ENCODE data around the gene SRC.

SRC gene

DNA sequence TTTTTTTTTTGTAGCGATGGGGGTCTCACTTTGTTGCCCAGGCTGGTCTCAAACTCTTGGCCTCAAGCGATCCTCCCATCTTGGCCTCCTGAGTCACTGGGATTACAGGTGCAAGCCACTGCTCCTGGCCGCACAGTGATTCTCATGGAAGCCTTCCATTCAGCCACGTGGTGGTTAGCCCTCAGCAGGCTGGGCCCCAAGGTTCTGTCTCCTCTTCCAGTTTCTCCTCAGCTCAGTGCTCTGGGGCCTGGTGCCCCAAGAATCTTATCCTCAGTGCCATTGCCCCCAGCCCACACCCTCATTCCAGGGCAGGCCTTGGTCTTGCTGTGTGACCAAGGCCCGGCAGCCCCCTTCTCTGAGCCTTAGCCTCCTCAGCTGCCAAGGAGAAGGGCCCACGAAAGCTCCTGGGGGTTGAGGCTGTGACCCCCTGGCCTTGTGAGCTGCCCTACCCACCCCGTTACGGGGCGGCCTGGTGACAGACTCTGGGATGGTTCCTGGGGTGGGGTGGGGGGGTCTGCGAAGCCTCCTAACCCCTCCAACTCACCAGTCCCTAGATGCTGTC, 16.4 kb downstream of the SRC start:
- TF ChIP-seq, protein P1, sequence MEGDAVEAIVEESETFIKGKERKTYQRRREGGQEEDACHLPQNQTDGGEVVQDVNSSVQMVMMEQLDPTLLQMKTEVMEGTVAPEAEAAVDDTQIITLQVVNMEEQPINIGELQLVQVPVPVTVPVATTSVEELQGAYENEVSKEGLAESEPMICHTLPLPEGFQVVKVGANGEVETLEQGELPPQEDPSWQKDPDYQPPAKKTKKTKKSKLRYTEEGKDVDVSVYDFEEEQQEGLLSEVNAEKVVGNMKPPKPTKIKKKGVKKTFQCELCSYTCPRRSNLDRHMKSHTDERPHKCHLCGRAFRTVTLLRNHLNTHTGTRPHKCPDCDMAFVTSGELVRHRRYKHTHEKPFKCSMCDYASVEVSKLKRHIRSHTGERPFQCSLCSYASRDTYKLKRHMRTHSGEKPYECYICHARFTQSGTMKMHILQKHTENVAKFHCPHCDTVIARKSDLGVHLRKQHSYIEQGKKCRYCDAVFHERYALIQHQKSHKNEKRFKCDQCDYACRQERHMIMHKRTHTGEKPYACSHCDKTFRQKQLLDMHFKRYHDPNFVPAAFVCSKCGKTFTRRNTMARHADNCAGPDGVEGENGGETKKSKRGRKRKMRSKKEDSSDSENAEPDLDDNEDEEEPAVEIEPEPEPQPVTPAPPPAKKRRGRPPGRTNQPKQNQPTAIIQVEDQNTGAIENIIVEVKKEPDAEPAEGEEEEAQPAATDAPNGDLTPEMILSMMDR (IDR thresholded peaks at IDR 0.05), result no peak

DNA sequence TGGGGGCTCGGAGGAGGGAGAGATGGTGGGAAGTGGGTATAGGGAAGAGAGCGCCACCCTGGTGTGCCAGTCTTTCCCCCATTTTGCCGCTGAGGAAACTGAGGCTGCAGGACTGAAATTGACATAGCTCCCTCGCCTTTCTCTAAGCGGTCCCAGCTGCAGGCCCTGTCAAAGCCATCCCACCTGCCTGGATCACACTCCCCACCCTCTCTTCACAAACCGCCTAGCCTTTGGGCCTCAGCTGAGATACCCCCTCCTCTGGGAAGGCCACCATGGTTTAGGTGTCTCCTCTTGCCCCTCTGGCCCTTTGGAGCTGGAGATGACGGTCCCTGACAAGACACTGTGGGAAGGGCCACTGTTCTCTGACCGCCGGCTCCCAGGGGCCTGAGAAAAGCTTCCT, 16.9 kb downstream of the SRC start:
- TF ChIP-seq, protein P1 (IDR thresholded peaks at IDR 0.05), result no peak

DNA sequence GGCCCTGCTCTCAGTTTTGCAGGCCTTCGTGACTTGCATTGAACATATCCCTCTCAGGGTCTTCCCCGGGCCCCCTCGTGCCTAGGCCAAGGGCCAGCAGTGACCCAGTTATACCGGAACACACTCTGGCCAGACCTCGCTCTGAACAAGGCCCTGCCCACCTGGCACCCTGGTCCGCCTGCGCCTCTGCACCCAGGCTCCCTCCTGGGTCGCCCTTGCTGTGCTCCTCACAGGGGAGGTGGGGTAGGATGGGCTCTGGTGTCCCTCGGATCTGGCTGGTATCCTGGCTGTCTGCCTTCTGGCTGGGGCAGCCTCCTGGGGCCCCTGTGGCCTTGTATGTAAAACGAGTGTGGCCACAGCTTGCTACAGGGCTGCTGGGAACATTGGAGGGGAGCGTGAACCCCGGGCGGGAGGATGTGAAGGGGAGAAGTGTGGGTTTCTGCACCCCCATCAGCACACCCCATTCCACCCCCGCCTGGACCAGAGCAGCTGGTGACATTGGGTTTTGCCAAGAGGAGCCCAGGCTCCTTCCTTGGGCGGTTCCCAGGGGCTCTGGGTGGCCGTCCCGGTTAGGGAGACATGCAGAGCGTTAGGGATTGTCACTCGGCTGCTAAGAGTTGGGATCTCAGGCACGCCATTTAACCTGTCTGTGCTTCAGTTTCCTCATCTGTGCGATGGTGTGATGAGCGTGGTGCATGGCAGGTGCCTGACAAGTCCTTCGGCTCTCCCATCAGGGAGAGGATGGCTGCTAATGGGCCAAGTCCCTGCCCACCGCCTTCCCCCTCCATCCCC, 17.5 kb downstream of the SRC start:
- TF ChIP-seq, protein P1 (IDR thresholded peaks at IDR 0.05), result no peak

DNA sequence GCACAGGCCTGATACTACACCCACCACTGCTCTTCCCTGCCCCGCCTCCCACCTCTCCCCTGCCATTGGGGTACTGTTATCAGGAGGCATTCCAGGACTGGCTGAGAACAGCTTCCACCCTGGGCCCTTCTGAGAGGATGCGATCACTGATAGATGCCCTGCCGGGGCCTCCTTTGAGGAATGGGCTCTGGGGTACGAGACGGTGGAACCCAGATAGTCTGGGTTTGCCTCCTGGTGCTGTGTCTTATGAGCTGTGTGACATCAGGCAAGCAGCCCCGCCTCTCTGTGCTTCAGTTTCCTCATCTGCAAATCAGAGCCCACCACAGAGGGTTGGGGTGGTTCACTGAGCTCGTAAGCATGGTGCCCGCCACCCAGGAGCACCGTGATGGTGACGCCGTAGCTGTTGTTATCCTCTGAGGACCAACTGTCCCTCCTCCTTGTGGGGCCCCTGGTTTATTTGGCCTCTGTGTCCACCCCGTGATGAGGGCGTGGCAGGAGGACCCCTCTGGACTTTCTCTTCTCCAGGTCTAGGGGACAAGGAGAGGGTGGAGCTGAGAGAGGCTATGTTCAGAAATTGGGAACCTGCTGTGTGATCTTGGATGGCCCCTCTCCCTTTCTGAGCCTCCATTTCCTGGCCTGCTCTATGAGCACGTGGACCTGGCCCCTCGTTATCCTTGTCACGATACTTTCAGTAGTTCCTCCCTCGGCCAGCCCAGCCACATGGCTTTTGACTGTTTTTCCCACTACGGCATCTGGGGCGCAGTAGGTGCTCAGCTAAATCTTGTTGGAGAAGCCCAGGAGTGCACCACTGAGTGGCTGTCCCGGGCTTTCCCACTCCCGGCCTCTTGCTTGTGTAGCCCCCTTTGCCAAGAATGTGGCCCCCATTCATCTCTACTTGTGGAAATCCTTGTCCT, 18.3 kb downstream of the SRC start:
- TF ChIP-seq, protein P1 (IDR thresholded peaks at IDR 0.05), result no peak

DNA sequence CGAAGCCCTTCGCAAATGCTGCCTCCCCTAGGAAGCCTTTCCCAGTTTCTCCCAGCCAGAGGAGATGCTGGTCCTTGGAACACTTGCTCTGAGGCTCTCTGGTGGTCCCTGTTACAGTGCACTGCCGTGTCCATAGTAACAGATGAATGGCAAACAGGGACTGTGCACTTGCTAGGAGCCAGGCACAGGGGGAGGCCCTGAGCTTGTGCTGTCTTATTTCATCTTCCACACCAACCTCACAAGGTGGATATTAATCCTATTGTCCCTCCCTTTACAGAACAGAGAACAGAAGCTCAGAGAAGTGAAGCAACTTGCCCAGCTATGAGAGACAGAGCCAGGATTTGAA, 19.0 kb downstream of the SRC start:
- TF ChIP-seq, protein P1 (IDR thresholded peaks at IDR 0.05), result no peak

DNA sequence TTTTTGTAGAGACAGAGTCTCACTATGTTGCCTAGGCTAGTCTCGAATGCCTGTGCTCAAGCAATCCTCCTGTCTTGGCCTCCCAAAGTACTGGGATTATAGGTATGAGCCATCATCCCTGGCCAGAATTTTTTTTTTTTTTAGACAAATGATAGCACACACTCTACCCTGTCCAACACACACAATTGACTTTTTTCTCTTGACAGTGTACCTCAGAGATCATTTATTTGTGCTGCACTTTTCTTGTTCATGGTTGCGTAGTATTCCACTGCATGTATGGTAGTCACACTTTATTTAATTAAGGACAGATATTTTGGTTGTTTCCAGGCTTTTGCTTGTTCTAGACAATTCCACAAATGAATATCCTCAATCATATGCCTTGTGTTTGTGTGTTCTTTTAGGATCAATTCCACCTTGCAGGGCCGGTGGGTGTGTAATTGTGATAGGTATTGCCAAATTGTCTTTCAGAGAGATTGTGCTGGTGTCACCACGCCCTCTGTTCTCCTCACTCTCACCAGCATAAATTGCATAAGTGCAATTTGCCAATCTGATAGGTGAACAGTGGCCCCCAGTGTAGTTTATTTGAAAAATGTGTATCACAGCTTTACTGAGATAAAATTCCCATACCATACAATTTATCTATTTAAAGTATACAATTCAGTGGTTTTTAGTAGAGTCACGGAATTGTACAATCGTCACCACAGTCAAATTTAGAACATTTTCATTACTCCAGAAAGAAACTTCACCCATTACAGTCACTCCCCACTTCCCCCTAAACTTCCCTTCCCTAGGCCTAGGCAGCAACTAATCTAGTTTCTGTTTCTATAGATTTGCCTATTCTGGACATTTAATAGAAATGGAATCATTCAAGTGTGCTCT, 20.1 kb downstream of the SRC start:
- TF ChIP-seq, protein P1 (IDR thresholded peaks at IDR 0.05), result no peak

DNA sequence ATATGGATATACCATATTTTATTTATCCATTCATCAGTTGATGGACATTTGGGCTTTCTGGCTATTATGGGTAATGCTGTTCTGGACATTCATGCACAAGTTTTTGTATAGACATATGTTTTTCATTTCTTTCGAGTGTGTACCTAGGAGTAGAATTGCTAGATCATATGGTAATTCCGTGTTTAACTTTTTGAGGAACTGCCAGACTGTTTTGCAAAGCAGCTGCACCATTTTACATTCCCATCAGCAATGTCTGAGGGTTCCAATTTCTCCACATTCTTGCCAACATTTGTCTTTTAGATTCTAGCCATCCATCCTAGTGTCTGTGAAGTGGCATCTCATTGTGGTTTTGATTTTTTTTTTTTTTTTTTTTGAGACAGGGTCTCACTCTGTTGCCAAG, 20.8 kb downstream of the SRC start:
- TF ChIP-seq, protein P1 (IDR thresholded peaks at IDR 0.05), result no peak

Measured in LNCAP (cell line).